GM23248 (cell line): ENCODE results near the gene KCNG4.

Experiments used
- EZH2 ChIP-seq: fragments of 200-600 bp; sonication (generic); IDR thresholded peaks from 2 replicates; pipeline ENCODE4 v1.6.1; 2018; ENCODE audit warnings: antibody characterized with exemption, mild to moderate bottlenecking; ENCODE audit not compliant: insufficient read depth, poor library complexity, severe bottlenecking
- EZH2phosphoT487 ChIP-seq: fragments of 200-600 bp; sonication (generic); IDR thresholded peaks from 2 replicates; pipeline ENCODE4 v1.6.1; 2018; ENCODE audit warnings: antibody characterized with exemption, moderate library complexity, mild to moderate bottlenecking, low read depth; ENCODE audit not compliant: insufficient read depth

DNA sequence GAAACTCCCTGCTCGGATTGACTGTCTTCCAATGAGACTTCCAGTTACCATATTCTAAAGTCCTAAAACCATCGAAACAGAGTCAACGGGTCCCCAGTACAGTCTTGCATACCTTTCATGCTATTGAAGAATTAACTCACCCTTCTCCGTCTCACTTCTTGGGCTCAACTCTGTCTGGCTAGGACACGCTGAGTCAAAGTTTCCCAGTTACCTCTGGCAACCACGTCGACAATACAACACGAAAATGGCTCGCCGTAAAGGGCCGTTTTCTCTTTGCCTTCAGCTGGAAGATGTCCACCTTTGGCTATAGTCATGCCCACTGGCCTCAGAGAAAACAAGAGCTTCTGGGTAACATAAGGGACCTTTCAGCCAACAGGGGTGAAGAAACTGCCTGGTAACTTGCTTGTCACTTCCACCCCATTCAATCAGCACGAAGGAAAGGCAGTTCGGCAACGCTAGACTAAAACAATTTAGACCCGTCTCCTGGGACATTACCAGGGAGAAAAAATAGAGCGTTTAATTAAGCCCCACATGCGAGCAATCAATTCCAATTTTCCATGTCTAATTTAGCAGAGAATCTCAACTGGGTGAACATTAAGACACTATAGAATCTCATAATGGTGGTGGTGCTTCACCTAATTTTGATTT lies 21.5 kb downstream of the KCNG4 start:
- TF ChIP-seq EZH2 (no peak), EZH2phosphoT487 (no peak)
